ENCODE data around the gene ISYNA1.

DNA sequence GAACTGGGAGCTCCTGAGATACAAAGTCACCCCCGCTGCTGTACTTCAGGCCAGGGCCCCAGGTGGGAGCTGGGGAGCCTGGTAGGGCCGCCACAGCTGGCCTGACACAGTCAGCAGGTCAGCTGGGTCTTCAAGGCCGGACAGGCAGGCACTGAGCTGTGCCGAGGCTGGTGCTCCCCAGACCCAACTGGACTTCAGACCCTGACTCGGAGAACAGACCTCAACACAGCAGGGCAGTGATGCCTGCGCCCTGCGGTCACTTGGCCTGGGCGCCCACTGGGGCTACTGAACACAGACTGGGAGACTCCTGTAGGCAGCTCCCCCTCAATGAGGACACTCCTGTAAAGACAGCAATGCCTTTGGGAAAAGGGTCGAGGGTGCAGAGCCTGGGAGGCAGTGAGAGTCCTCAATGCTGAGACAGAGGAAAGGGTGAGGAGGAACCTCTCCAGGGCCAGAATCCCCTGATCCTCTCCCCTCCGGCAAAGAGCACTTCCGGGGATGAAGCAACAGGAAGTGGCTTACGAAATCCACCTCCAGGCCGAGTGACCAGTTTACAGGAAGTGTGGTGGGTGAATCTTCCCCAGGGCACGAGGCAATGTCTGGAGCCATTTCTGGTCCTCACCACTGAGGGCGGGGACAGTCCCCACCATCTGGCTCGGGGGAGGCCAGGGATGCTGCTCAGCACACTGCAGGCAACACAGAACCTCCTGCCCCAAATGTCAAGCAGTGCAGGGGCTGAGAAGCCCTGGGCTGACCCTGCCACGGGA, 40.8 kb upstream of the ISYNA1 start:
- TF ChIP-seq, protein P1, sequence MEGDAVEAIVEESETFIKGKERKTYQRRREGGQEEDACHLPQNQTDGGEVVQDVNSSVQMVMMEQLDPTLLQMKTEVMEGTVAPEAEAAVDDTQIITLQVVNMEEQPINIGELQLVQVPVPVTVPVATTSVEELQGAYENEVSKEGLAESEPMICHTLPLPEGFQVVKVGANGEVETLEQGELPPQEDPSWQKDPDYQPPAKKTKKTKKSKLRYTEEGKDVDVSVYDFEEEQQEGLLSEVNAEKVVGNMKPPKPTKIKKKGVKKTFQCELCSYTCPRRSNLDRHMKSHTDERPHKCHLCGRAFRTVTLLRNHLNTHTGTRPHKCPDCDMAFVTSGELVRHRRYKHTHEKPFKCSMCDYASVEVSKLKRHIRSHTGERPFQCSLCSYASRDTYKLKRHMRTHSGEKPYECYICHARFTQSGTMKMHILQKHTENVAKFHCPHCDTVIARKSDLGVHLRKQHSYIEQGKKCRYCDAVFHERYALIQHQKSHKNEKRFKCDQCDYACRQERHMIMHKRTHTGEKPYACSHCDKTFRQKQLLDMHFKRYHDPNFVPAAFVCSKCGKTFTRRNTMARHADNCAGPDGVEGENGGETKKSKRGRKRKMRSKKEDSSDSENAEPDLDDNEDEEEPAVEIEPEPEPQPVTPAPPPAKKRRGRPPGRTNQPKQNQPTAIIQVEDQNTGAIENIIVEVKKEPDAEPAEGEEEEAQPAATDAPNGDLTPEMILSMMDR (IDR thresholded peaks at IDR 0.05; ENCODE audit: low read length): no peak
- no peak for TF ChIP-seq EZH2 (IDR thresholded peaks at IDR 0.05; ENCODE audit: borderline replicate concordance, low read length)
